ENCODE results near the gene FIGNL2.

FIGNL2 gene

DNA sequence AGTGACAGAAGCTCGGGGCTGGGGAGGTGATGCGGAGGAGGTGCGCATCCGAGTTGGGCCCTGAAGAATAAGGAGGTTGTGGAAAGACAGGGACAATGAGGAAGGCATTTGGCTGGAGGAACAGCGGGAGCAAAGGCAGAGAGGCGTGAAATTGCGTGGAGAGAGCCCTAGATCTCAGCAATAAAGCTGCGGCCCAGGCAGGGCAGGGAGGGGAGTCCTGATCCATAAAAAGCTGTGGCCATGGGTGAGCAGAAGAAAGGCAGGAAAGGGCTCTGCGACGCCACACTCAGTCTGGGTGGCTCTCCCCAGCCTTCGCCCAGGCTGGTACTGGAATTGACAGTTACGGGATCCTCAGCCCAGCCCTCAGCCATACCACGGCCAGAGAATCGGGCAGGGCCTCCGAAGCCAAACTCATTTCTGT, 2.2 kb downstream of the FIGNL2 start:
- peak overlapping the region; percentile 92 for H3K4me3 ChIP-seq (ENCODE audit: insufficient read depth, low read depth, low read length)

DNA sequence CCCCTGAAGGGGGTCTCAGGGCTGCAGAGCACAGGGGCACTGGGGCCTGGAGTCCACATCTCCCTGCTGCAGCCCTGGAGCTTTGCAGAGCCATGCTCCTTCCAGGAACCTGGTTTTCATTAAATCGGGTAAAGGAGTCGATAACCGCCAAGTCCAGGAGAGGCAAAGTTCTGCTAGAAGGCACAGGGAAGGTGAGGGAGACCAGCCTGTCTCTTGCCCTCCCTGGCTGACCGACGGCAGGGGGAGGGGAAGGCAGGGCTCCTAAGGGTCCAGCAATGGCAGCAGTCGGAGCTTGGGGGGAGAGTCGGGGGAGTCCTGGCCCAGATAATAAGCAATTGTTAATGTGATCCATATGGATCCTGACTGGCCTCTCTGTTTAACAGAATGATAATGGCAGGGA, 3.0 kb downstream of the FIGNL2 start:
- Histone ChIP-seq H3K9me3 (ENCODE audit: control insufficient read depth, low read length) (no peaks in the 10 kb centered on the region), H3K27me3 (ENCODE audit: control insufficient read depth, insufficient read depth, low read length, poor library complexity, severe bottlenecking) (no peaks in the 10 kb centered on the region), H3K4me3 (ENCODE audit: insufficient read depth, low read depth, low read length) (no peak overlapping the region), H3K4me1 (ENCODE audit: control insufficient read depth, insufficient read depth, low read length) (peaks cover 64% of the 10 kb centered on the region), H3K27ac (ENCODE audit: insufficient read depth, low read depth, low read length, poor library complexity, severe bottlenecking) (no peak overlapping the region), H3K36me3 (ENCODE audit: control insufficient read depth, insufficient read depth, low read length) (no peaks in the 10 kb centered on the region)
- 76% methylated on average over 7 of the region's 7 CpGs for WGBS, 2 experiments

More for the DNA sequence above, 2.2 kb downstream of the FIGNL2 start:
- Histone ChIP-seq H3K4me1 (ENCODE audit: control insufficient read depth, insufficient read depth, low read length) (peaks cover 59% of the 10 kb centered on the region), H3K27ac (ENCODE audit: insufficient read depth, low read depth, low read length, poor library complexity, severe bottlenecking) (peak overlapping the region; percentile 84), H3K36me3 (ENCODE audit: control insufficient read depth, insufficient read depth, low read length) (no peaks in the 10 kb centered on the region), H3K9me3 (ENCODE audit: control insufficient read depth, low read length) (no peaks in the 10 kb centered on the region), H3K27me3 (ENCODE audit: control insufficient read depth, insufficient read depth, low read length, poor library complexity, severe bottlenecking) (no peaks in the 10 kb centered on the region)
- 48% methylated on average over 15 of the region's 15 CpGs for WGBS, 2 experiments

DNA sequence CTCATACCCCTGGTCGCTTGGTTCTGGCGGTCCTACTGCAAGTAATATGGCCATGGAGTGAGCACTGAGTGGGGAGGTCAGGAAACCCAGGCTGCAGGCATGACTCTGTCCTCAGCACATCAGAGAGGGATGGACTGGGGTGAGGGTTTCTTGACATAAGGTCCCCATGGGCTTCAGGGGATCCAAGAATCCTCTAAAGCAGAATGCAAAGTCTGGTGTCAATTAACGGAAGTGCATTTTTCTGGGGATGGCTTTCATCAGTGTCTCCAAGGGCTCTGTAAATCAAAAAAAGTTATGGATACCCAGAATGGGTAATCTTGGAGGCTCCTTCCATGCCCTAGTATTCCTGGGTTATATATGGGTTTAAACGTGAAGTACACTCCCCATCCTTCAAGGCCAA, 3.7 kb downstream of the FIGNL2 start:
- Histone ChIP-seq H3K4me1 (ENCODE audit: control insufficient read depth, insufficient read depth, low read length) (peaks cover 68% of the 10 kb centered on the region), H3K9me3 (ENCODE audit: control insufficient read depth, low read length) (no peaks in the 10 kb centered on the region), H3K36me3 (ENCODE audit: control insufficient read depth, insufficient read depth, low read length) (no peaks in the 10 kb centered on the region), H3K27ac (ENCODE audit: insufficient read depth, low read depth, low read length, poor library complexity, severe bottlenecking) (no peak overlapping the region), H3K27me3 (ENCODE audit: control insufficient read depth, insufficient read depth, low read length, poor library complexity, severe bottlenecking) (no peaks in the 10 kb centered on the region), H3K4me3 (ENCODE audit: insufficient read depth, low read depth, low read length) (no peak overlapping the region)
- WGBS, 2 experiments: 90 to 92% methylated on average over 4 of the region's 4 CpGs

DNA sequence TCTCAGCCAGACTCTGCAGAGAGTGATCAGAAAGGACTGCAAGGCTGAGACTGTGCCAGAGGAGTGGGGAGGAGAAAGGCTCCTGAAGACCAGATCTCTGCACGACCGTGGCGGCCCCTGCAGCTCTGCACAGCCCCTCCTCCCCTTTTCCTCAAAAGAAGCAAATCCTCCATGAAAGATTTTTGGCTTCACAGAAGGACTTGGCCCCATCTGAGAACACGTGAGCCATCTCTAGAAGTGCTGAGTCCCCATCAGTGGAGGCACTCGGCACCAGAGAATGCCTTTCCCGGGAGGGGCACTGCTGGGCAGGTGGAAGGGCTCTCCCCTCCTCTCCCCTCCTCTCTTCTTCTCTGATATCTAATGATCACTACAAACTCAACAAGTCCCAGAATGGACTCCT, 6.8 kb downstream of the FIGNL2 start:
- no peak overlapping the region for H3K4me3 ChIP-seq (ENCODE audit: insufficient read depth, low read depth, low read length)
- H3K36me3 ChIP-seq (ENCODE audit: control insufficient read depth, insufficient read depth, low read length): no peaks in the 10 kb centered on the region
- 28 to 30% methylated on average over 6 of the region's 6 CpGs for WGBS, 2 experiments
- H3K9me3 ChIP-seq (ENCODE audit: control insufficient read depth, low read length): no peaks in the 10 kb centered on the region
- no peaks in the 10 kb centered on the region for H3K27me3 ChIP-seq (ENCODE audit: control insufficient read depth, insufficient read depth, low read length, poor library complexity, severe bottlenecking)
- H3K27ac ChIP-seq (ENCODE audit: insufficient read depth, low read depth, low read length, poor library complexity, severe bottlenecking): no peak overlapping the region
- H3K4me1 ChIP-seq (ENCODE audit: control insufficient read depth, insufficient read depth, low read length): peaks cover 94% of the 10 kb centered on the region

DNA sequence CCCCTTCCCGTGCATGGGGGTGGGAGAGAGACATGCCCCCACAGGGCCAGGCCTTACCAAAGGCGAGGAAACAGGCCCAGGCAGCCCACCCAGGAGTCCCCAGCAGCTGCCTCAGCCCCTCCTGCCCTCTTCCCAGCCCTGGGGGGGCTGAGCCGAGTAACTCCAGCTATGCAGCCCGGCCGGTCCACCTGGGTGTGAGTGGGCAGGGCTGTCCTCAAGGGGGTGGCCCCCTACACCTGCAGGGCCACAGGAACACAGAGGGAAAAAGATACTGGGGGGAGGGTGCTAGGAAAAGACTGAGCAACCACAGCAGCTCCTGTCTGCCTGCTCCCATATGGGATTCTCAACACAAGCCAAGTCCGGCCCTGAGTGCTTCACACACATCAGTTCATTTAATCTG, 7.6 kb downstream of the FIGNL2 start:
- H3K27ac ChIP-seq (ENCODE audit: insufficient read depth, low read depth, low read length, poor library complexity, severe bottlenecking): no peak overlapping the region
- peaks cover 96% of the 10 kb centered on the region for H3K4me1 ChIP-seq (ENCODE audit: control insufficient read depth, insufficient read depth, low read length)
- H3K27me3 ChIP-seq (ENCODE audit: control insufficient read depth, insufficient read depth, low read length, poor library complexity, severe bottlenecking): no peaks in the 10 kb centered on the region
- 80 to 82% methylated on average over 6 of the region's 6 CpGs for WGBS, 2 experiments
- no peak overlapping the region for H3K4me3 ChIP-seq (ENCODE audit: insufficient read depth, low read depth, low read length)
- no peaks in the 10 kb centered on the region for H3K9me3 ChIP-seq (ENCODE audit: control insufficient read depth, low read length)
- H3K36me3 ChIP-seq (ENCODE audit: control insufficient read depth, insufficient read depth, low read length): no peaks in the 10 kb centered on the region

DNA sequence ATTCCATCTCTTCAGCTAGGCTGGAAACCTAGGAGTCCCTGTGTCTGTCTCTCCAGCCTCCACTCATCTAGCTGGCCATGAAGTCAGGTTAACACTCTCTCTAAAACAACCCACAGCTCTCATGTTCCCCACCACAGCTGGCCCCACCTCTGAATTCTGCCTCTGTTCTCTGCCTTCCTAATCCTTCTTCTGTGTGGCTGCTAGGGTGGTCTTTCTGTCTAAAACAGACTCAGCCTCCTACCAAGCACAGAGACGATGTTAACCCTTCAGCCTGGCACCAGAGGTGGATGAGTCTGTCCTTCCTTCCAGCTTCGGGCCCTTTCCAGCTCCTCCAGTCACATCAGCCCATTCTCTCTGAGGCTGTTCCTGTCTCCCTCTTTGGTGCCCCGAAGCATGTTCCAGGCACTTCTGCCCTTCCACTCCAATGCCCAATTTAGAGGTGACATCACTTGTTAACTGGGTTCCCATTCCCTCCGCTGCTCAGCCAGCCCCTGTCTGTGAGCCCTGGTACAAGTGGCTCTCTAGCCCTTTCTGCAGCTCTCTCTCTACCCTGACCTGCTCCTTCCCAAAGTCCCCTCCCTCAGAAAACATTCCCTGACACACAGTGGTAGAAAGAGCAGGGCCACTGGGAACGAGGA, 9.1 kb downstream of the FIGNL2 start:
- Histone ChIP-seq H3K36me3 (ENCODE audit: control insufficient read depth, insufficient read depth, low read length) (no peaks in the 10 kb centered on the region), H3K4me1 (ENCODE audit: control insufficient read depth, insufficient read depth, low read length) (peaks cover 95% of the 10 kb centered on the region), H3K27me3 (ENCODE audit: control insufficient read depth, insufficient read depth, low read length, poor library complexity, severe bottlenecking) (no peaks in the 10 kb centered on the region), H3K9me3 (ENCODE audit: control insufficient read depth, low read length) (no peaks in the 10 kb centered on the region), H3K4me3 (ENCODE audit: insufficient read depth, low read depth, low read length) (no peak overlapping the region), H3K27ac (ENCODE audit: insufficient read depth, low read depth, low read length, poor library complexity, severe bottlenecking) (no peak overlapping the region)
- WGBS, 2 experiments: 71 to 72% methylated on average over 5 of the region's 5 CpGs

DNA sequence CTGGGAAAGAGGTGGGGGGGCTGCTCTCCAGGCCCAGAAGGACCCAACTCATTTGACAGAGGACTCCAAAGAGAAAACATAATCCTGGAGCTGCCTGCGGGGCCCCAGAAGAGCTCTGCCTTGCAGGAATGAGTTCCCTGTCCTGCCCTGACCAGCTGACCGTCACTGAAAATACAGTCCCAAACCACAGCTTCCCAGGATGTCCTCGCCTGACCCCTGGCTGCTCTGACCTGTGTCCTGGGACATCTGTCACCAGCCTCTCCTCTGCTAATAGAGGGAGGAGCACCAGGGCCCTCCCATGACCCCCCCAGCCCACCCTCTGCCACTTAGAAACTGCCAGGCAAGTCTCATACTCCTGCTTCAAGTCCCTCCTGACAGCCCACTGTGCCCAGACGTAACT, 9.8 kb downstream of the FIGNL2 start:
- no peaks in the 10 kb centered on the region for H3K9me3 ChIP-seq (ENCODE audit: control insufficient read depth, low read length)
- H3K4me3 ChIP-seq (ENCODE audit: insufficient read depth, low read depth, low read length): no peak overlapping the region
- no peaks in the 10 kb centered on the region for H3K36me3 ChIP-seq (ENCODE audit: control insufficient read depth, insufficient read depth, low read length)
- H3K27ac ChIP-seq (ENCODE audit: insufficient read depth, low read depth, low read length, poor library complexity, severe bottlenecking): peak overlapping the region; percentile 88
- WGBS, 2 experiments: 65 to 73% methylated on average over 4 of the region's 4 CpGs
- no peaks in the 10 kb centered on the region for H3K27me3 ChIP-seq (ENCODE audit: control insufficient read depth, insufficient read depth, low read length, poor library complexity, severe bottlenecking)
- H3K4me1 ChIP-seq (ENCODE audit: control insufficient read depth, insufficient read depth, low read length): peaks cover 93% of the 10 kb centered on the region

DNA sequence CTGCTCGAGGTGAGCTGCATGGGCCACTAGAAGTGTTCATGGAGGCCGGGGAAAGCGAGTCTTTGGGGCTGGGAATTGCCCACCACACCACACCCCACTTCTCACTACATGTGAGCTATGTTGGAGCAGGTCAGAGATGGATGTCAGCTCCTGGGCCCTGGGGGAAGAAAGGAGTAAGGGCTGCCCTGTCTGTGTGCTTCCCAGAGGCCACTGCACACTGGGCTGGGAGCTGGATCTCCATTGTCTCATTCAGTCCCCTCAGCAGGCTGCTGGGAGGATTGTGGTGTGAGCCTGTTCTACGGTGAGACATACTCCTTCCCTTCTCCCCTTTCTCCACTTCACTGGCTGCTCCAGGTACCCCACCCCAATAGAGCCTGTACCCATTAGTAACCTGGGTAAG, 10.5 kb downstream of the FIGNL2 start:
- WGBS, 2 experiments: 54 to 59% methylated on average over 3 to 4 of the region's 4 CpGs
- H3K27ac ChIP-seq (ENCODE audit: insufficient read depth, low read depth, low read length, poor library complexity, severe bottlenecking): peak overlapping the region; percentile 88

DNA sequence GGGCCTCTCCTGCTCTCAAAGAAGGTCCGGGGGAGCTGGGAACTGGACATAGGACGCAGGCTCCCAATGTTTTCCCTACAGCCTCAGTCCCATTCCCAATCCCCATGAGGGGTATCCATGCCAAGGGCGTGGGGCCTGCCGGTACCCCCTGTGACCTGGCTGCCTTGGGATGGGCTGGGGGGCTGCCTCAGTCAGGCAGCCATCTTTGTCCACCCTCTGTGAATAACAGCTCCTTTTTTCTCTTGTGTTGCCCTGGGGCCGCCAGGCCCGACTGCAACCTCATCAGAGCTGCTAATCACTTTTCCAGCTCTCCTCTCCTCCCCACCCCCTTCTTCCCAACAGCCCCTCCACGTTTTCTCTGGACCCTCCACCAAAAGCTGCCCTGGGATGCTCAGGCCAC, 11.2 kb downstream of the FIGNL2 start:
- 37 to 40% methylated on average over 7 of the region's 7 CpGs for WGBS, 2 experiments
- H3K27me3 ChIP-seq (ENCODE audit: control insufficient read depth, insufficient read depth, low read length, poor library complexity, severe bottlenecking): no peaks in the 10 kb centered on the region
- H3K36me3 ChIP-seq (ENCODE audit: control insufficient read depth, insufficient read depth, low read length): no peaks in the 10 kb centered on the region
- peak overlapping the region; percentile 3 for H3K4me3 ChIP-seq (ENCODE audit: insufficient read depth, low read depth, low read length)
- H3K27ac ChIP-seq (ENCODE audit: insufficient read depth, low read depth, low read length, poor library complexity, severe bottlenecking): peak overlapping the region; percentile 88
- peaks cover 91% of the 10 kb centered on the region for H3K4me1 ChIP-seq (ENCODE audit: control insufficient read depth, insufficient read depth, low read length)
- no peaks in the 10 kb centered on the region for H3K9me3 ChIP-seq (ENCODE audit: control insufficient read depth, low read length)

More for the DNA sequence above, 10.5 kb downstream of the FIGNL2 start:
- Histone ChIP-seq H3K4me1 (ENCODE audit: control insufficient read depth, insufficient read depth, low read length) (peaks cover 92% of the 10 kb centered on the region), H3K9me3 (ENCODE audit: control insufficient read depth, low read length) (no peaks in the 10 kb centered on the region), H3K27me3 (ENCODE audit: control insufficient read depth, insufficient read depth, low read length, poor library complexity, severe bottlenecking) (no peaks in the 10 kb centered on the region), H3K4me3 (ENCODE audit: insufficient read depth, low read depth, low read length) (no peak overlapping the region), H3K36me3 (ENCODE audit: control insufficient read depth, insufficient read depth, low read length) (no peaks in the 10 kb centered on the region)

DNA sequence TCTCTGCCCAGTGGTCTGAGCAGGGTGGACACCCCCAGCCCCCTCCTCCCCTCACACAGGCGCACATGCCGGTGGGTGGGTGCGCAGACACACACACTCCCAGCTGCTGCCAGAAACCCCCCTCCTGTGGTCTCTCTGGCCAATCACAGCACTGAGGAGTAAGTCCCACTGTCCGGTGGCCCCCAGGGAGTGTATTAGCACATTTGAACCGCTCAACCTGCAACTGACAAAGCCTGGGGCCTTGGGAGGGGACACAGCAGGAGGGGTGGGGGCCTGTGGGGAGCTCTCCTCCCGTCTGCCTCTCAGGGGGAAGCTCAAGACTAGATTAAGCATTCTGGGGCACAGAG, 11.7 kb downstream of the FIGNL2 start:
- H3K36me3 ChIP-seq (ENCODE audit: control insufficient read depth, insufficient read depth, low read length): no peaks in the 10 kb centered on the region
- peaks cover 88% of the 10 kb centered on the region for H3K4me1 ChIP-seq (ENCODE audit: control insufficient read depth, insufficient read depth, low read length)
- 18 to 20% methylated on average over 6 of the region's 6 CpGs for WGBS, 2 experiments
- H3K27me3 ChIP-seq (ENCODE audit: control insufficient read depth, insufficient read depth, low read length, poor library complexity, severe bottlenecking): no peaks in the 10 kb centered on the region
- peak overlapping the region; percentile 88 for H3K27ac ChIP-seq (ENCODE audit: insufficient read depth, low read depth, low read length, poor library complexity, severe bottlenecking)
- H3K4me3 ChIP-seq (ENCODE audit: insufficient read depth, low read depth, low read length): peak overlapping the region; percentile 3
- H3K9me3 ChIP-seq (ENCODE audit: control insufficient read depth, low read length): no peaks in the 10 kb centered on the region

Measured in ectodermal cell (in vitro differentiated cells).